H1 (cell line): ENCODE data around the gene GRIK4. TPM values are rescaled to one million over a fixed set of nuclear protein-coding genes. Genes with fewer than 3 reads are reported as not detected.

ENCODE experiments used
- CTCF ChIA-PET: fragments of 300-600 bp; sonication (Branson Sonifier 250); formaldehyde crosslinking; loops from one replicate; lab custom pipeline; 2021; ENCODE audit not compliant: partially characterized antibody; lab: Charles Lee
- POLR2A ChIA-PET: fragments of 300-600 bp; sonication (Branson Sonifier 250); formaldehyde crosslinking; loops from one replicate; lab custom pipeline; 2021; ENCODE audit warnings: inconsistent platforms; ENCODE audit not compliant: partially characterized antibody; lab: Charles Lee
- DNase-seq, 2 experiments: peaks; one replicate each; pipeline versions ENCODE4 v3.0.0 to v3.0.0-alpha.2; 2010 to 2022; ENCODE audit warnings: low spot score in 2 of 2, low read depth in 1 of 2, mixed read lengths in 1 of 2
- FAIRE-seq: peaks from 2 replicates; lab custom pipeline; 2011; peaks lifted over from hg19 to GRCh38; lab: Jason Lieb, UNC
- H2AFZ ChIP-seq: 2 replicates; pipeline ENCODE4 v1.8.1; 2012; ENCODE audit warnings: low read length, inconsistent platforms
- H2AK5ac ChIP-seq: 2 replicates; pipeline ENCODE4 v1.6.1; 2013; ENCODE audit warnings: low read depth, low read length
- H2BK120ac ChIP-seq: replicated peaks from 2 replicates; pipeline ENCODE3; 2013; ENCODE audit warnings: low read depth, low read length, inconsistent platforms
- H2BK12ac ChIP-seq: 2 replicates; pipeline ENCODE4 v1.6.1; 2013; ENCODE audit warnings: low read depth, low read length
- H2BK15ac ChIP-seq: 2 replicates; pipeline ENCODE4 v1.6.1; 2013; ENCODE audit warnings: low read length
- H2BK20ac ChIP-seq: 2 replicates; pipeline ENCODE4 v1.6.1; 2013; ENCODE audit warnings: low read length
- H2BK5ac ChIP-seq: 2 replicates; pipeline ENCODE4 v1.6.1; 2013; ENCODE audit warnings: low read depth, low read length
- H3K14ac ChIP-seq: 2 replicates; pipeline ENCODE4 v1.6.1; 2013; ENCODE audit warnings: inconsistent platforms; ENCODE audit not compliant: insufficient read length
- H3K18ac ChIP-seq: 2 replicates; pipeline ENCODE4 v1.6.1; 2013; ENCODE audit warnings: low read length; ENCODE audit errors: extremely low read depth
- H3K23ac ChIP-seq: 2 replicates; pipeline ENCODE4 v1.6.1; 2013; ENCODE audit warnings: inconsistent platforms; ENCODE audit not compliant: insufficient read length
- H3K23me2 ChIP-seq: 2 replicates; pipeline ENCODE4 v1.6.1; 2013; ENCODE audit warnings: low read depth, low read length
- H3K27ac ChIP-seq: 2 replicates; pipeline ENCODE4 v1.6.1; 2011; ENCODE audit warnings: low read depth, low read length, inconsistent platforms
- H3K27me3 ChIP-seq, 4 experiments: replicated peaks in 1 of 4; 1 replicate in 1 of 4; 2 replicates in 3 of 4; pipeline versions ENCODE4 v1.6.1 to v1.8.1; 2011 to 2013; ENCODE audit warnings: low read length in 3 of 4, mild to moderate bottlenecking in 3 of 4, inconsistent platforms in 2 of 4, mixed read lengths in 2 of 4, moderate library complexity in 1 of 4; ENCODE audit not compliant: control insufficient read depth in 3 of 4, insufficient read depth in 3 of 4; ENCODE audit errors: extremely low read depth in 1 of 4
- H3K36me3 ChIP-seq, 4 experiments: 2 replicates each; pipeline versions ENCODE4 v1.6.1 to v1.8.1; 2011 to 2013; ENCODE audit warnings: mild to moderate bottlenecking in 4 of 4, low read length in 3 of 4, moderate library complexity in 2 of 4, control low read depth in 1 of 4, inconsistent platforms in 1 of 4; ENCODE audit not compliant: insufficient read depth in 4 of 4, control insufficient read depth in 2 of 4
- H3K4ac ChIP-seq: replicated peaks from 2 replicates; pipeline ENCODE3; 2013; ENCODE audit warnings: low read length, low read depth, mixed read lengths, inconsistent platforms; ENCODE audit not compliant: insufficient read length
- H3K4me1 ChIP-seq, 4 experiments: replicated peaks in 1 of 4; 1 replicate in 1 of 4; 2 replicates in 3 of 4; pipeline versions ENCODE4 v1.6.1 to v1.8.1; 2011 to 2013; ENCODE audit warnings: low read length in 3 of 4, inconsistent platforms in 2 of 4, mixed read lengths in 1 of 4; ENCODE audit not compliant: insufficient read depth in 4 of 4, control insufficient read depth in 3 of 4
- H3K4me2 ChIP-seq, 2 experiments: 2 replicates each; pipeline versions ENCODE4 v1.6.1 to v1.8.1; 2011 to 2013; ENCODE audit warnings: low read depth in 2 of 2, low read length in 2 of 2, control low read depth in 1 of 2, inconsistent platforms in 1 of 2, mild to moderate bottlenecking in 1 of 2; ENCODE audit not compliant: insufficient read depth in 1 of 2
- H3K4me3 ChIP-seq, 4 experiments: fragments of 200-600, 300-600 bp in 1 of 4; sonication (generic), shearing (Covaris generic), sonication (Bioruptor Twin) in 1 of 4; 2 replicates each; pipeline versions ENCODE4 v1.5.1 to v1.8.1; 2011 to 2016; ENCODE audit warnings: low read length in 4 of 4, low read depth in 3 of 4, control low read depth in 2 of 4, inconsistent platforms in 2 of 4, mild to moderate bottlenecking in 2 of 4, mixed read lengths in 1 of 4, moderate library complexity in 1 of 4; ENCODE audit not compliant: insufficient read depth in 2 of 4; ENCODE audit errors: extremely low read depth in 1 of 4
- H3K56ac ChIP-seq: replicated peaks from 2 replicates; pipeline ENCODE3; 2013; ENCODE audit warnings: low read depth, mild to moderate bottlenecking, mixed read lengths, low read length, inconsistent platforms; ENCODE audit not compliant: insufficient read length
- H3K79me1 ChIP-seq: 2 replicates; pipeline ENCODE4 v1.6.1; 2013; ENCODE audit warnings: low read depth, low read length, control low read depth
- H3K79me2 ChIP-seq, 2 experiments: 2 replicates each; pipeline versions ENCODE4 v1.6.1 to v1.8.1; 2012 to 2013; ENCODE audit warnings: low read length in 2 of 2, mild to moderate bottlenecking in 2 of 2, inconsistent platforms in 1 of 2; ENCODE audit not compliant: insufficient read depth in 2 of 2, control insufficient read depth in 1 of 2
- H3K9ac ChIP-seq, 4 experiments: replicated peaks in 1 of 4; 1 replicate in 1 of 4; 2 replicates in 3 of 4; pipeline versions ENCODE4 v1.6.1 to v1.8.1; 2011 to 2013; ENCODE audit warnings: low read depth in 3 of 4, low read length in 3 of 4, control low read depth in 2 of 4, mild to moderate bottlenecking in 2 of 4, moderate library complexity in 2 of 4, inconsistent platforms in 1 of 4; ENCODE audit errors: extremely low read depth in 1 of 4
- H3K9me3 ChIP-seq, 2 experiments: 2 replicates each; pipeline versions ENCODE4 v1.6.1 to v1.8.1; 2012 to 2013; ENCODE audit warnings: mild to moderate bottlenecking in 2 of 2, moderate library complexity in 2 of 2, control low read depth in 1 of 2, inconsistent platforms in 1 of 2, low read depth in 1 of 2, low read length in 1 of 2, mixed read lengths in 1 of 2; ENCODE audit not compliant: insufficient read depth in 2 of 2
- H4K20me1 ChIP-seq, 2 experiments: replicated peaks in 1 of 2; 2 replicates each; pipeline versions ENCODE3 to v1.8.1; 2011 to 2013; ENCODE audit warnings: inconsistent platforms in 2 of 2, low read length in 2 of 2, mild to moderate bottlenecking in 1 of 2; ENCODE audit not compliant: insufficient read depth in 2 of 2, control insufficient read depth in 1 of 2
- H4K5ac ChIP-seq: 2 replicates; pipeline ENCODE4 v1.6.1; 2013; ENCODE audit warnings: low read length, low read depth, mixed read lengths, inconsistent platforms; ENCODE audit not compliant: insufficient read length
- H4K8ac ChIP-seq: 2 replicates; pipeline ENCODE4 v1.8.0; 2013; ENCODE audit warnings: mild to moderate bottlenecking, moderate library complexity, low read length, inconsistent platforms; ENCODE audit not compliant: insufficient read depth; ENCODE audit errors: extremely low read depth
- H4K91ac ChIP-seq: replicated peaks from 2 replicates; pipeline ENCODE3; 2013; ENCODE audit warnings: low read length, mixed read lengths, inconsistent platforms; ENCODE audit not compliant: insufficient read length
- SP2 ChIP-seq: IDR thresholded peaks from 2 replicates; pipeline ENCODE4 v1.6.1; 2012; ENCODE audit warnings: mild to moderate bottlenecking, low read length, inconsistent platforms
- ZNF274 ChIP-seq: IDR thresholded peaks from 2 replicates; pipeline ENCODE4 v1.7.0; 2012; ENCODE audit warnings: low read length, borderline replicate concordance; ENCODE audit errors: extremely low read depth
- WGBS, 2 experiments: shearing (Covaris generic) in 1 of 2; methylation state at CpG; one replicate each; pipeline versions ENCODE4 v1.1.6 to v1.1.7; 2013 to 2015; ENCODE audit warnings: low lambda C conversion rate in 2 of 2, mixed read lengths in 2 of 2, inconsistent platforms in 1 of 2, low coverage in 1 of 2, missing lambda C conversion rate in 1 of 2; ENCODE audit not compliant: insufficient replicate concordance in 2 of 2, insufficient coverage in 1 of 2, insufficient read length in 1 of 2; ENCODE audit errors: extremely low coverage in 1 of 2, missing lambda C conversion rate in 1 of 2; 5-methylcytosine and 5-hydroxymethylcytosine counted together
- polyA plus RNA-seq, 7 experiments: library from polyadenylated mRNA; depleted of rRNA in 3 of 7; stranded (reverse) in 5 of 7; unstranded in 2 of 7; fragments of >200 nt in 5 of 7; fragments of 200-250 nt in 2 of 7; gene quantifications; 1 replicate in 5 of 7; 2 replicates in 1 of 7; 4 replicates in 1 of 7; pipeline versions ENCODE4 v1.2.1 to v1.2.3, GENCODE V29; 2011 to 2013; ENCODE audit warnings: missing spikeins in 2 of 7, mixed read lengths in 2 of 7
- total RNA-seq: library from RNA; stranded (reverse); fragmentation: NEBNext Ultra II Directional; extraction: Animal tissue kit (Norgen Biotek cat#: 25700); gene quantifications from 2 replicates; pipeline ENCODE4 v1.2.1, GENCODE V29; 2021

The GRIK4 gene
- total and polyA plus RNA-seq, 2 of the 8 experiments (the other 6 are each of a cell fraction or from before 2014, with no cell fraction given): 1.2 to 2.9 TPM

- CTCF ChIA-PET: interaction anchor here (0.6 to 1.8 kb wide), 5 partner anchors 9 to 373 kb away, joined by 3 to 10 read pairs (median 5); no protein-coding TSS in a partner anchor
These were observed 462.9 kb downstream of the GRIK4 start for GRCh38 chr11:120974466-120974865.

More at GRCh38 chr11:120974466-120974865, 462.9 kb downstream of the GRIK4 start:
- Histone ChIP-seq H4K91ac (no peak overlapping the region), H3K27me3 (no peaks in the 10 kb centered on the region), H3K23ac (no peak overlapping the region), H2BK15ac (no peak overlapping the region), H3K56ac (no peak overlapping the region), H4K5ac (no peak overlapping the region), H3K79me1 (no peaks in the 10 kb centered on the region), H2BK5ac (no peak overlapping the region), H3K4ac (no peak overlapping the region), H2BK120ac (no peak overlapping the region), H3K18ac (no peak overlapping the region), H3K9ac (no peak overlapping the region), H3K4me3 (no peak overlapping the region), H3K9me3 (no peaks in the 10 kb centered on the region), H2BK20ac (no peak overlapping the region), H4K20me1 (no peaks in the 10 kb centered on the region), H3K36me3 (no peaks in the 10 kb centered on the region), H3K4me2 (no peak overlapping the region), H3K4me1 (no peaks in the 10 kb centered on the region), H4K8ac (no peak overlapping the region), H2AFZ (no peak overlapping the region), H3K23me2 (no peaks in the 10 kb centered on the region; the same call in 1 of the 2 replicates), H2AK5ac (no peak overlapping the region), H2BK12ac (no peak overlapping the region), H3K14ac (no peak overlapping the region), H3K27ac (no peak overlapping the region), H3K79me2 (no peaks in the 10 kb centered on the region)
- WGBS, 2 experiments: 89% methylated on average over 9 of the region's 9 CpGs; no CpG with 5 or more reads in 1 of the 2 experiments
- TF ChIP-seq ZNF274 (no peak), SP2 (no peak)
- POLR2A ChIA-PET: interaction anchor here (0.7 kb wide), 1 partner anchor 65 kb away, joined by 3 read pairs; no protein-coding TSS in a partner anchor
- FAIRE-seq (no peak), DNase-seq (no peak)
